Fibroblast of the aortic adventitia (primary cell): ENCODE measurements around the gene QRICH2. TPM values are rescaled to one million over a fixed set of nuclear protein-coding genes. Genes with fewer than 3 reads are reported as not detected.

Source experiments
- DNase-seq: peaks from one replicate; pipeline ENCODE4 v3.0.0-alpha.2; 2010; ENCODE audit warnings: low read depth
- H3K4me3 ChIP-seq: 2 replicates; pipeline ENCODE4 v1.5.1; 2011; ENCODE audit warnings: low read depth, mild to moderate bottlenecking, control low read depth, low read length, moderate library complexity
- CTCF ChIP-seq: IDR thresholded peaks from 2 replicates; pipeline ENCODE4 v1.5.1; 2011; ENCODE audit warnings: mild to moderate bottlenecking, low read length, control low read depth, inconsistent platforms; ENCODE audit not compliant: insufficient read depth
- total RNA-seq: library from RNA; depleted of rRNA; stranded (reverse); fragments of >200 nt; gene quantifications from 2 replicates; pipeline ENCODE4 v1.2.3, GENCODE V29; 2012; ENCODE audit warnings: low replicate concordance

The QRICH2 gene
- total RNA-seq, 1 donor, result 1.8 TPM

- TF ChIP-seq CTCF, result no peak
- H3K4me3 ChIP-seq, result no peak overlapping the region
- DNase-seq, result no peak
These were observed 21.6 kb upstream of the QRICH2 start for GRCh38 chr17:76329664-76330063.

GRCh38 chr17:76327696-76328095 lies 19.6 kb upstream of the QRICH2 start:
- no peak overlapping the region for H3K4me3 ChIP-seq
- no peak for TF ChIP-seq CTCF
- no peak for DNase-seq

- DNase-seq, result no peak
- no peak for TF ChIP-seq CTCF
- H3K4me3 ChIP-seq, result no peak overlapping the region
These were observed 18.2 kb upstream of the QRICH2 start for GRCh38 chr17:76326306-76326705.

GRCh38 chr17:76318586-76318985 lies 10.5 kb upstream of the QRICH2 start:
- no peak for TF ChIP-seq CTCF
- no peak overlapping the region for H3K4me3 ChIP-seq
- DNase-seq, result no peak

- no peak for TF ChIP-seq CTCF
- no peak overlapping the region for H3K4me3 ChIP-seq
- DNase-seq, result no peak
These were observed 9.5 kb upstream of the QRICH2 start for GRCh38 chr17:76317535-76317934.

GRCh38 chr17:76314392-76315227 lies 6.5 kb upstream of the QRICH2 start:
- no peak overlapping the region for H3K4me3 ChIP-seq
- no peak for DNase-seq
- no peak for TF ChIP-seq CTCF

GRCh38 chr17:76312735-76313134 lies 4.7 kb upstream of the QRICH2 start:
- H3K4me3 ChIP-seq, result no peak overlapping the region
- TF ChIP-seq CTCF, result no peak
- no peak for DNase-seq
